NOMO-1 treated with dmso at 0.1 percent for 144 hours (cell line): Measurements from ENCODE around the gene CRELD1.

Experiments used
- DNase-seq: peaks from one replicate; lab custom pipeline; 2025; ENCODE audit not compliant: unreplicated experiment; lab: John Stamatoyannopoulos, UW

Gene CRELD1

DNA sequence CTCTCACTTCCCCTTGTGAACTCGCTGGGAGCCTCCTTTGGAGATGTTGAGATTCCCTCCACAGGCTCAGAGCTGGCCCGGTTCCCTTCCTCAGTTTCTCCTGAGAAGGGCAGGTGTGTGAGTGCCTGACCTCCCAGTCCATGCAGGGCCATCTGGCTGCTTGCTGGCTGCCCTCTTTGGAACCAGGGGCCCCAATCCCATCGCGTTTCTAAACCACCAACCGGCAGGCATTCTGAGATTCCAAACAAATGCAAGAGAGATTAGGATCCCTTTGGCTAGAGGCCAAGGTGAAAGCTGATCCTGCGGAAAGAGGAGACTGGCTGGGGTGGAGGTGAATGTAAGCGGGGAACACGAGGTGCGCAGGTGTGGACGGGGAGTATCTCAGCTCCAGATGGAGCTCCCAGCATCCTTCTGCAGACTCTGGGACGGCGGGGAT lies 21.5 kb downstream of the CRELD1 start:
- DNase-seq = no peak

DNA sequence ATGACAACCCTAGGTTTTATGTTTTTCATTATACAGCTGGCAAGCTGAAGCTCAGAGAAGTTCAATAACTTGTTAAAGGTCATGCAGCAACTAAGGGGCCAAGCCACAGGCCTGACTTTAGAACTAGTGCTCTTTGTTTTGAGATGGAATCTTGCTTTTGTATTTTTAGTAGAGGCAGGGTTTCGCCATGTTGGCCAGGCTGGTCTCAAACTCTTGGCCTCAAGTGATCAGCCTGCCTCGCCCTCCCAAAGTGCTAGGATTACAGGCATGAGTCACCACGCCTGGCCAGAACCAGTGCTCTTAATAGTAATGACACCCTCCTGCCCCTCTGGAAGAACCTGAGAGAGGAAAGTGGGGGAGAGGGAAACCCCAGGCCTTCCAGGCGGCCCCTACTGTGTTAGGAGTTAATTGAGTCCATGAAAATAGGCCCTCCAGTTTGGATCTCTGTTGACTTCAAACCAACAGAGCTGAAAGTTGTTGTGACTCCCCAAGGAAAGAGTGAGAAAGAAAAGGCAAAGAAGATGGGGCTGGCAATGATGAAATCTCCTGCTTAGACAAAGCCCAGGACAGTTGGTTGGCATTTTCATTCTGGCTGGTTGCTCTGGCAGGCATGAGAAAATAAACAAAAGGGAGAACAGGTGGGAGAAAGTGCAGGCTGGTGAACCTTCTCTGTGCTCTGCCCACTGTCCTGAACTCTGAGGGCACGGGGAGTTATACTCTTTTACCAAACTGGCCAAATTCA lies 22.1 kb downstream of the CRELD1 start:
- no peak for DNase-seq

DNA sequence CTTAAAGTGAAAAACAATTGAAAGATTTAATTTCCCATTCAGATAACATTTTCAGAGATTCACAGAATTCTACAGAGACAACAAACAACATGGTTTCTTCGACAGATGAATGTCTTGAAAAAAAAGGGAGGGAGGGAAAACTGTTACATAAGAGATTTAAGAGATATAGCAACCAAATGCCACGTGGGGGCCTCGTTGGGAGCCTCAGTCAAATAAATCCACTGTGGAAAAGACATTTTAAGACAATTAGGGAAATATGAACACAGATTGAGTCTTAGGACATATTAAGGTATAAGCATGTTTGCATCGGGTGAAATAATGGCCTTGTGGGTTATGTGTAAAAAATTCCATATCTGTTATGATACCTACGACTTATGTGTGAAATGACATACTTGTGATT lies 23.6 kb downstream of the CRELD1 start:
- DNase-seq = no peak

DNA sequence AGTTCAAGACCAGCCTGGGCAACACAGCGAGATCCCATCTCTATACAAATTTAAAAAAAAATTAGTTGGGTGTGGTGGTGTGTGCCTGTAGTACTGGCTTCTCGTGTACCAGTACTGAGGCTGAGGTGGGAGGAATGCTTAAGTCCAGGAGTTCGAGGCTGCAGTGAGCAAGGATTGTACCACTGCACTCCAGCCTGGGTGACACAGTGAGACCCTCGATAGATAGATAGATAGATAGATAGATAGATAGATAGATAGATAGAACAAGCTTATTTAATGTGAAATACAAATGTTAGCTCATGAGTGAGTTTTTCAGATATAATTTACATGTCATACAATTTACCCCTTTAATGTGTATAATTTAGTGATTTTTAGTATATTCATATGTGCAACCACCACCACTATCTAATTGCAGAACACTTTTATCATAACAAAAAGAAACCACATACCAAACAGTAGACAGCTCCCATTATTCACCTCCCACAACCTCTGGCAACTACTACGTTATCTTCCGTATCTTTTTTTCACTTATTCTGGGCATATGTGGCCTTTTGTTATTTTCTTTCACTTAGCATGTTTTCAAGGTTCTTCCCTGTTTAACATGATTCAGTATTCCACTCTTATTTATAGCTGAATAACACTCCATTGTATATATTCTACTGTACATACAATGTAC lies 31.7 kb downstream of the CRELD1 start:
- no peak for DNase-seq

DNA sequence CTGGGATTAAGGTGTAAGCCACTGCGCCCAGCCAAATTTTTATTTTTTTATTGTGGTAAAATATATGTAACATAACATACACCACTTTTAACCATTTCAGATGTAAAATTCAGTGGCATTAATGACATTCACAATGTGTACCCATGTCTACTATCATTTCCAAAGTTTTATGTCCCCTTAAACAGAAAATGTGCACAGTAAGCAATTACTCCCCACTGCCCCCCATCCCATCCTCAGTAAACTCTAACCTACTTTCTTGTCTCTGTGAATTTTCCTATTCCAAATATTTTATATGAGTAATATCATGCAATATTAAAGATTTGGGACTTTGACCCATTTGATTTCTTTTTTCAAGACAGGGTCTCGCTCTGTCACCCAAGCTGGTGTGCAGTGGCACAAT lies 33.2 kb downstream of the CRELD1 start:
- no peak for DNase-seq

DNA sequence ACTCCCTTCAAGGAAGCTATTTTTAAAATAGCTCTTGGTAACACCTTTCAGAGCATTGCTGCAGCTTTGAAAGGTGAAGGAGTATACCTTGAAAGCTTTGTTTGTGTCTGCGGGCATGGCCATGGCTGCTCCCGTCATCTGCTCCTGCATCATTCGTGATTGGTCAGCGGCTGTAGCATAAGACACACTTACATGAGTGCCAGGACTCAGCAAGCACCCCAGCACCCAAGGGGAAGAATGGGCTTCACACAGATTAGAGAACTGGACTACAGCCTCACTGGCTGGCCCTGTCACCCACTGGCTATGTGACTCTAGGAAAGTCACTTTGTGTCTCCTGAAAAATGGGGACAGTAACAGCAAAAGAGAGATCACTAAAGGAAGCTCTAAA lies 36.0 kb downstream of the CRELD1 start:
- DNase-seq = no peak

DNA sequence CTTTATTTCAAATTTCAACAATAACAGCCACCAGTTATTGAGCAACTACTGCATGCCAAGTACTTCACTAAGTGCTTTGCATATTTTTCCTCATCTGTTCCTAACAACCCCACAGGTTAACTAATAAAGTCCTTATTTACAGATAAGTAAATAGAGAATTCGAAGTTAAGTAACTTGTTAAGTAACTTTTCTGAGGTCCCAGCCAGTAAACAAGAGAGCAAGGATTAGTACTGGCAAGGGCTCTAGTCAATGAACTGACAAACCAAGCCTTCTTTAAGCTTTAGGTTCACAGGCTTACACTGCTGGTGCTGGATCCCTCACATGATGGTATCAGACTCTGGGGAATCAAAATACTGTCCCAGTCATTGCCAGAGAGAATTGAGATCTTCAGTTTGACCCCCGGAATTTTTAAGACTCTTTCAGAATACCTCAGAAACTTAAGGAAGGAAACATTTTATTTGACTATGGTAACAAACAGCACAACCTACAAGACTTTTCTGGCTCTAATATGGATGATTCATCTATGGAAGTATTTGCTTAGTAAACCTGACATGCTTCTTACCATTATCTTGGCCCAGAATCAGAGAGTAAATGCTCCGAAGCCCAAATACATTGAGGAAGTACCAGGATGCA lies 36.5 kb downstream of the CRELD1 start:
- DNase-seq = no peak

DNA sequence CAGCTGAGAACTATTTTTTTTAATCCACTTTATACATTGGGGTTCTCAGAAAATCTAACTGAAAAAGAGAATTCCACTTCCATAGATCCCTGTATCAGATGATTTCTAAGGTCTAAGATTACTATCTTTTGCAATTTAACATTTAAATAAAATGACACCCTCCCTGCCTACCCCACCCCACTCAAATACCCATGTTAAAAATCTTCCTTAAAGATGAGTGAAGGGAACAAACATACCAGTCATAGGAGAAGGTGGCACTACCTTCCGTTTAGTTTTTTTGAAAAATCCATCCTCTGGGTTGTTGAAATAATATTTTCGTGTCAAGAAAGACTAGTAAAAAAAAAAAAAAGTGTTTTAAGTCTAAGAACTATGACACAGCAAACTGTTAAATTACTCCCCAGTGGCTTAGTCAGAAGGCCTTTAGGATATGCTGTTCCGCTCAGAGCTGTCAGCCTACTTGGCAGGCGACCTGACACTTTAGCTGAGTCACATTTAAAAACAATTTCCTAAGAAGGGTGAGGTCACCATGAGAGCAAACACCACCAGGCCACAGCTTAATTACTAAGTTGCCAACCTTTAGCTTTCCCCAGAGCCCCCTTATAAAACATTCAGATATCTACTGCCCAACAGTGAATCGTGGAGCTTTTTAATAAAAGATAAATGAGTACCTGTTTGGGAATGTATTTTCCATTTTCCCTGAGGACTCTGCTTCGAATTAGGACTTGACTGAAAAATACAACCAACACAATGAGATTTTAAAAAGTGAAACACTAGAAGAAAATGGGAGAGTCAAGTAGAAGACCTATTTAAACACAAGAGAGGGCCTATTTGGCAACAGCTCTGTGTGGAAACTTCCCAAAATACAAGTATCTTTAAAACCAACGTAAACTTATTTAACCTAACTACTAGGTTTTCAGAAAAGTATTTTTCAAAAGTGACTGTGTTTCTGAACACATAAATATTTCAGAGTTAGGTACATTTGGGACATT lies 43.4 kb downstream of the CRELD1 start:
- DNase-seq = peak; percentile 95

DNA sequence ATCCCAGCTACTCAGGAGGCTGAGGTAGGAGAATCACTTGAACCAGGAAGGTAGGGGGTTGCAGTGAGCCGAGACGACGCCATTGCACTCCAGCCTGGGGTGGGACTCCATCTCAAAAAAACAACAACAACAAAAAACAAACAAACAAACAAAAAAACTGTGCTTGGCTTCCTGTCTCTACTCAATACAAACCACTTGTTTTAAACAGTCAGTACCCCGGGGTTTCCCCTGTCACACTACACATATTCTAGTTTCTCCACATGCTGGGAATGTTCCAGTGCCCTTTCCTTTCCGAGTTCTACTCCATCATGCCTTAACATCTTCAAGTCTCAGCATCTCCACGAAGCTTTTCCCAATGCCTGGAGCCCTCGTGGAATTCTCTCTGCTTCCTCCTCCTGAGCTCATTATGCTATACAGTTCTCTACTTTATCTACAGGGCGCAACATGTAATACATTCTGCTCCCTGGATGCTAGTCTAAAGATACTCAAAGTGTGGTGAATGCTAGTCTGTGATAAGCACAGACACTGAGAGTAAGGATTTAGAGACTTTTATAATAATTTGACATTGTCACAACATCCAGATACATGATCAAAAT lies 45.2 kb downstream of the CRELD1 start:
- DNase-seq = no peak

DNA sequence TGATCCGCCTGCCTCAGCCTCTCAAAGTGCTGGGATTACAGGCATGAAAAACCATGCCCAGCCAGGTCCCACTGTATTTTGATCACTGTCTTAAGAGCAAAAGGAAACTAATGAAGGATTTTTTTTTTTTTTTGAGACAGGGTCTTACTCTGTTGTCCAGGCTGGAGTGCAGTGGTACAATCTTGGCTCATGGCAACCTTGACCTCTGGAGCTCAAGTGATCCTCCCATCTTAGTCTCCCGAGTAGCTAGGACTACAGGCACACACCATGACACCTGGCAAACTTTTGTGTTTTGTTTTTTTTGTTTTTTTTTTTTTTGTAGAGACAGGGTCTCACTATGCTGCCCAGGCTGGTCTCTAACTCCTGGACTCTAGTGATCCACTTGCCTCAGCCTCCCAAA lies 46.6 kb downstream of the CRELD1 start:
- no peak for DNase-seq

DNA sequence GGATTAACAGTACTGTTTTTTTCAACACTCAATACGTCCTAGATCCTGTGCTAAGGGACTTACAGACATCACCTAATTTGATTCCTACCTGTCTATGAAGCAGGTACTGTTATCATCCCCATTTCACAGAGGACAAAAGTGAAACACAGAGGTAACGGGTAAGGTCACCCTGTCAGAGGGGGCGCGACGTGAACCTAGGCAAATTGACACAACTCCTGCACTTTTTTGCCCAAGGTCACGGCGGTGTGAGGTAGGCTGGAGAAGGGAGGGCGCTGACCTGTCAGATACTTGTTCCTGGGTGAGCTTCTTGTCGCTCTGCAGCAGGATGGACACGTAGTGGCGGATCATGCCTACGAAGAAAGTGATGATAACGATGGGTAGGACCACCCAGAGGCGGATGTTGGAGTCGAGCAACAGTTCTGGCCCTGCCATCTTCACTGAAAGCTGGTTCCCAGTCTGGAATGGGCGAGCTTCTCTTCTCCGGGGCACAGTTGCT lies 52.6 kb downstream of the CRELD1 start:
- DNase-seq = no peak

DNA sequence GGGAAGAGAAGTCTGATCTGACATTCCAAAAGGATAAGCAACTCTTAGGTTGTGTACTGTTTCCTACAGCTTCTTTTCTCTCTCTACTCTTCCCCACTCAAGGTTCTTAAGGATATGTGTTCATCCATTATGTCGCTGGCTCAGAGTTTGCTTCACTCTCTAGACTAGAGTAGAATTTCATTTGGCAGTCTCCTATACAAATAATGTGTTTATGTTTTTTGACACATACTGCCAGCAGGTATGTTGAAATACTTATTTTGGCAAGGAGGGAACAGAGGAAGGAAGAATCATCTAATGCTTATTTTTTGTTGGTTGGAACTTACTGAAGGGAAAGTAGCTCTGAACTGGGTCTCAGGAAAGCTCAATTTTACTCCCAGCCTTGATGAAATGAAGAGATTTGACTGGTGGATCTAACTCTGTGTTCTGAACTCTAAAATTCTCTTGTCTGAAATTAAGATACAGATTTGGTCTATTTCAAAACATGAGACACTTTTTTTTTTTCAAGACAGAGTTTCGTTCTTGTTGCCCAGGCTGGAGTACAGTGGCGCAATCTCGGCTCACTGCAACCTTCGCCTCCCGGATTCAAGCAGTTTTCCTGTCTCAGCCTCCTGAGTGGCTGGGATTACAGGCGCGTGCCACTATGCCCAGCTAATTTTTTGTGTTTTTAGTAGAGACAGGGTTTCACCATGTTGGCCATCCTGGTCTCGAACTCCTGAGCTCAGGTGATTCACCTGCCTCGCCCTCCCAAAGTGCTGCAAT lies 60.6 kb downstream of the CRELD1 start:
- DNase-seq = no peak
